Measurements from ENCODE around the gene DHRS7B.

GRCh38 chr17:21173543-21173942 is 46.8 kb downstream of the DHRS7B start:
- TF ChIP-seq POLR2A (IDR thresholded peaks at IDR 0.05; ENCODE audit: low read depth, low read length), result no peak
- TF ChIP-seq TAF1 (IDR thresholded peaks at IDR 0.05; ENCODE audit: low read depth, low read length), result no peak
- no peak for TF ChIP-seq POLR2AphosphoS5 (IDR thresholded peaks at IDR 0.05; ENCODE audit: low read depth, low read length)
- TF ChIP-seq PAX5 (IDR thresholded peaks at IDR 0.05; ENCODE audit: insufficient read depth, low read length, severe bottlenecking), result no peak
- no peak for TF ChIP-seq SPI1 (IDR thresholded peaks at IDR 0.05; ENCODE audit: low read depth, low read length)
